ENCODE measurements around the gene UBE3D. TPM values are rescaled to one million over a fixed set of nuclear protein-coding genes. Genes with fewer than 3 reads are reported as not detected.

UBE3D gene
- total and polyA plus RNA-seq, 2 of the 8 experiments (the other 6 are each of a cell fraction or from before 2014, with no cell fraction given) = 5.7 to 16.3 TPM

- Histone ChIP-seq H3K36me3 (ENCODE audit: control insufficient read depth in 2 of 4, insufficient read depth in 4 of 4, low read length in 3 of 4) (peaks cover 6 to 24% (median 12%) of the 10 kb centered on the region in 4 experiments; a peak in 6 of 8 replicates), H3K4me1 (replicated peaks in 1 of 4; ENCODE audit: control insufficient read depth in 3 of 4, insufficient read depth in 4 of 4, low read length in 3 of 4) (no peaks in the 10 kb centered on the region), H3K4me2 (ENCODE audit: insufficient read depth in 1 of 2, low read depth in 2 of 2, low read length in 2 of 2) (no peak overlapping the region), H3K4me3 (ENCODE audit: extremely low read depth in 1 of 4, insufficient read depth in 2 of 4, low read depth in 3 of 4, low read length in 4 of 4) (no peak overlapping the region), H3K27ac (ENCODE audit: low read depth, low read length) (no peak overlapping the region), H4K20me1 (replicated peaks in 1 of 2; ENCODE audit: control insufficient read depth in 1 of 2, insufficient read depth in 2 of 2, low read length in 2 of 2) (peaks cover 0 to 3% of the 10 kb centered on the region in 2 experiments), H3K4ac (replicated peaks; ENCODE audit: insufficient read length, low read depth, low read length) (no peak overlapping the region), H2BK12ac (ENCODE audit: low read depth, low read length) (no peak overlapping the region), H4K91ac (replicated peaks; ENCODE audit: insufficient read length, low read length) (no peak overlapping the region), H2AK5ac (ENCODE audit: low read depth, low read length) (no peak overlapping the region), H3K79me2 (ENCODE audit: control insufficient read depth in 1 of 2, insufficient read depth in 2 of 2, low read length in 2 of 2) (peaks cover 4 to 34% of the 10 kb centered on the region in 2 experiments; a peak in 3 of 4 replicates), H3K9me3 (ENCODE audit: insufficient read depth in 2 of 2, low read depth in 1 of 2, low read length in 1 of 2) (no peaks in the 10 kb centered on the region), H3K23me2 (ENCODE audit: low read depth, low read length) (no peaks in the 10 kb centered on the region), H3K27me3 (replicated peaks in 1 of 4; ENCODE audit: control insufficient read depth in 3 of 4, extremely low read depth in 1 of 4, insufficient read depth in 3 of 4, low read length in 3 of 4) (no peaks in the 10 kb centered on the region), H3K56ac (replicated peaks; ENCODE audit: insufficient read length, low read depth, low read length) (no peak overlapping the region), H4K5ac (ENCODE audit: insufficient read length, low read depth, low read length) (no peak overlapping the region), H3K14ac (ENCODE audit: insufficient read length) (no peak overlapping the region), H3K23ac (ENCODE audit: insufficient read length) (no peak overlapping the region), H2BK15ac (ENCODE audit: low read length) (no peak overlapping the region), H2BK5ac (ENCODE audit: low read depth, low read length) (no peak overlapping the region), H4K8ac (ENCODE audit: extremely low read depth, insufficient read depth, low read length) (no peak overlapping the region), H2BK20ac (ENCODE audit: low read length) (no peak overlapping the region), H3K9ac (replicated peaks in 1 of 4; ENCODE audit: extremely low read depth in 1 of 4, low read depth in 3 of 4, low read length in 3 of 4) (no peak overlapping the region), H2AFZ (ENCODE audit: low read length) (no peak overlapping the region), H3K79me1 (ENCODE audit: low read depth, low read length) (peaks cover 10% of the 10 kb centered on the region), H3K18ac (ENCODE audit: extremely low read depth, low read length) (no peak overlapping the region), H2BK120ac (replicated peaks; ENCODE audit: low read depth, low read length) (no peak overlapping the region)
- TF ChIP-seq RAD21 (IDR thresholded peaks at IDR 0.05 in 1 of 2, conservative IDR thresholded peaks at IDR 0.05 in 1 of 2; ENCODE audit: low read depth in 2 of 2, low read length in 2 of 2) (peak; percentile 84 to 86), CTCF (IDR thresholded peaks at IDR 0.05; ENCODE audit: control extremely low read depth in 1 of 3, insufficient read depth in 1 of 3, low read depth in 1 of 3, low read length in 3 of 3) (peak; percentile 16 to 63 (median 62)), CBX5 (IDR thresholded peaks at IDR 0.05; ENCODE audit: low read depth, low read length) (no peak)
- POLR2A ChIA-PET (ENCODE audit: partially characterized antibody) = interaction anchor here (1.3 kb wide), 1 partner anchor 20 kb away, joined by 4 read pairs; no protein-coding TSS in a partner anchor
- peak; percentile 81 for FAIRE-seq
- CTCF ChIA-PET (ENCODE audit: partially characterized antibody) = interaction anchor here (0.7 to 3.9 kb wide), 8 partner anchors 10 to 801 kb away, joined by 3 to 30 read pairs (median 4); partner anchors contain the start of gene UBE3D
- DNase-seq (ENCODE audit: low read depth in 1 of 2, low spot score in 2 of 2) = peak in 1 of 2 experiments; percentile 72
- 61% methylated on average over 6 of the region's 6 CpGs; no CpG with 5 or more reads in 1 of the 2 experiments for WGBS, 2 experiments (ENCODE audit: extremely low coverage in 1 of 2, insufficient coverage in 1 of 2, insufficient read length in 1 of 2, insufficient replicate concordance in 2 of 2, low coverage in 1 of 2, low lambda C conversion rate in 2 of 2, missing lambda C conversion rate in 1 of 2)
These were observed 10.2 kb downstream of the UBE3D start for GRCh38 chr6:83055366-83055964.

All from H1 (cell line).